ENCODE data around the gene RBKS. TPM values are rescaled to one million over a fixed set of nuclear protein-coding genes. Genes with fewer than 3 reads are reported as not detected.

RBKS gene
- total and polyA plus RNA-seq, 12 donors: 0.88 to 9.1 (median 5.0) TPM

- DNase-seq: no peak
- H3K4me1 ChIP-seq: peaks cover 0 to 12% (median 0%) of the 10 kb centered on the region in 9 donors
- H3K4me3 ChIP-seq: no peak overlapping the region
- no peaks in the 10 kb centered on the region for H3K36me3 ChIP-seq
- no peak overlapping the region for H3K27ac ChIP-seq
- 47 to 58% methylated on average over 1 of the region's 1 CpG for WGBS, 2 donors
- intact Hi-C loops (cut with DNase I): no loop called here
- no peak for ATAC-seq
- no peak for TF ChIP-seq CTCF (IDR thresholded peaks at IDR 0.05)
- no peaks in the 10 kb centered on the region for H3K9me3 ChIP-seq
- no peaks in the 10 kb centered on the region for H3K27me3 ChIP-seq
Measured at GRCh38 chr2:27814758-27815157, 75.4 kb downstream of the RBKS start.

GRCh38 chr2:27811768-27812167 lies 78.4 kb downstream of the RBKS start:
- H3K27ac ChIP-seq: no peak overlapping the region
- H3K36me3 ChIP-seq: no peaks in the 10 kb centered on the region
- ATAC-seq: no peak
- H3K4me1 ChIP-seq: peaks cover 0 to 26% (median 0%) of the 10 kb centered on the region in 9 donors
- 96 to 100% methylated on average over 1 of the region's 1 CpG for WGBS, 2 donors
- intact Hi-C loops (cut with DNase I): no loop called here
- H3K27me3 ChIP-seq: no peaks in the 10 kb centered on the region
- no peak overlapping the region for H3K4me3 ChIP-seq
- DNase-seq: no peak
- no peaks in the 10 kb centered on the region for H3K9me3 ChIP-seq
- no peak for TF ChIP-seq CTCF (IDR thresholded peaks at IDR 0.05)

- ATAC-seq: no peak
- DNase-seq: no peak
- Histone ChIP-seq H3K27ac (peak overlapping the region in 1 of 10 donors; percentile 39), H3K4me3 (no peak overlapping the region), H3K4me1 (peaks cover 0 to 26% (median 0%) of the 10 kb centered on the region in 9 donors), H3K27me3 (no peaks in the 10 kb centered on the region), H3K9me3 (no peaks in the 10 kb centered on the region), H3K36me3 (no peaks in the 10 kb centered on the region)
- intact Hi-C loops (cut with DNase I): no loop called here
- 85 to 94% methylated on average over 3 of the region's 3 CpGs for whole genome bisulfite sequencing, 2 donors
- no peak for TF ChIP-seq CTCF (IDR thresholded peaks at IDR 0.05)
Measured at GRCh38 chr2:27810455-27810854, 79.7 kb downstream of the RBKS start.

- Histone ChIP-seq H3K27ac (peak overlapping the region in 1 of 10 donors; percentile 39), H3K4me3 (no peak overlapping the region), H3K9me3 (no peaks in the 10 kb centered on the region), H3K4me1 (peaks cover 0 to 27% (median 0%) of the 10 kb centered on the region in 9 donors), H3K27me3 (no peaks in the 10 kb centered on the region), H3K36me3 (no peaks in the 10 kb centered on the region)
- TF ChIP-seq CTCF (IDR thresholded peaks at IDR 0.05): no peak
- intact Hi-C loops (cut with DNase I): loop anchor here in 1 of 10 donors (10.0 kb wide), 1 partner anchor 75 kb away; no protein-coding TSS in a partner anchor
- 70 to 72% methylated on average over 3 of the region's 3 CpGs for WGBS, 2 donors
- no peak for DNase-seq
- ATAC-seq: no peak
Measured at GRCh38 chr2:27809761-27810241, 80.4 kb downstream of the RBKS start.

Measured in heart right ventricle (tissue), 16 donors.